Neural cell (in vitro differentiated cells): ENCODE results near the gene NAE1. TPM values are rescaled to one million over a fixed set of nuclear protein-coding genes. Genes with fewer than 3 reads are reported as not detected.

ENCODE experiments used
- H2AFZ ChIP-seq: fragments of 200-600, 300-800 bp; sonication (generic), shearing (Covaris generic); 2 replicates; pipeline ENCODE4 v1.6.0; 2014; ENCODE audit warnings: low read depth, mild to moderate bottlenecking, antibody characterized with exemption, low read length, moderate library complexity
- H3F3A ChIP-seq: fragments of 200-600 bp; shearing (Covaris generic); 2 replicates; pipeline ENCODE4 v1.6.1; 2016; ENCODE audit warnings: mild to moderate bottlenecking, moderate library complexity, mixed read lengths, antibody characterized with exemption, low read length; ENCODE audit not compliant: insufficient read depth, poor library complexity, severe bottlenecking
- H3K27ac ChIP-seq: fragments of 200-600, 300-800 bp; sonication (generic), shearing (Covaris generic); 2 replicates; pipeline ENCODE4 v1.5.1; 2014; ENCODE audit warnings: mild to moderate bottlenecking, low read length, moderate library complexity
- H3K27me3 ChIP-seq: fragments of 300-800, 200-600 bp; sonication (generic), shearing (Covaris generic); 2 replicates; pipeline ENCODE4 v1.6.0; 2014; ENCODE audit warnings: mild to moderate bottlenecking, low read depth, low read length, moderate library complexity; ENCODE audit not compliant: insufficient read depth
- H3K36me3 ChIP-seq: fragments of 300-800, 200-600 bp; sonication (generic), shearing (Covaris generic); 2 replicates; pipeline ENCODE4 v1.5.1; 2014; ENCODE audit warnings: mild to moderate bottlenecking, antibody characterized with exemption, low read length, moderate library complexity; ENCODE audit not compliant: insufficient read depth
- H3K4me2 ChIP-seq: fragments of 300-800, 200-600 bp; sonication (generic), shearing (Covaris generic); 2 replicates; pipeline ENCODE4 v1.6.0; 2014; ENCODE audit warnings: mild to moderate bottlenecking, low read length
- H3K4me3 ChIP-seq: fragments of 300-800, 200-600 bp; sonication (generic), shearing (Covaris generic); 2 replicates; pipeline ENCODE4 v1.5.1; 2014; ENCODE audit warnings: mild to moderate bottlenecking, low read length, moderate library complexity
- H3K79me2 ChIP-seq: fragments of 200-600 bp; shearing (Covaris generic); replicated peaks from 2 replicates; pipeline ENCODE4 v1.6.0; 2014; ENCODE audit warnings: mild to moderate bottlenecking, low read length, moderate library complexity; ENCODE audit not compliant: insufficient read depth
- H3K9ac ChIP-seq: fragments of 300-800, 200-600 bp; sonication (generic), shearing (Covaris generic); 2 replicates; pipeline ENCODE4 v1.6.1; 2016; ENCODE audit warnings: mild to moderate bottlenecking, low read length, mixed read lengths
- H3K9me2 ChIP-seq: fragments of 200-600 bp; shearing (Covaris generic); 2 replicates; pipeline ENCODE4 v1.6.1; 2016; ENCODE audit warnings: mild to moderate bottlenecking, low read length, mixed read lengths; ENCODE audit not compliant: insufficient read depth
- H3K9me3 ChIP-seq: fragments of 200-600, 300-800 bp; sonication (generic), shearing (Covaris generic); 2 replicates; pipeline ENCODE4 v1.6.1; 2016; ENCODE audit warnings: mild to moderate bottlenecking, mixed run types, low read length, moderate library complexity, mixed read lengths
- H4K20me1 ChIP-seq: fragments of 200-600 bp; shearing (Covaris generic); 2 replicates; pipeline ENCODE4 v1.6.1; 2016; ENCODE audit warnings: mild to moderate bottlenecking, mixed run types; ENCODE audit not compliant: insufficient read depth
- EP300 ChIP-seq: fragments of 450-650 bp; conservative IDR thresholded peaks from 2 replicates; pipeline ENCODE4 v1.6.1; 2014; ENCODE audit warnings: antibody characterized with exemption, mild to moderate bottlenecking, moderate library complexity; ENCODE audit not compliant: poor library complexity, severe bottlenecking
- EZH2 ChIP-seq: fragments of 200-600, 300-800 bp; shearing (Covaris generic), sonication (generic); IDR thresholded peaks from 2 replicates; pipeline ENCODE4 v1.6.1; 2014; ENCODE audit warnings: antibody characterized with exemption, low read length, borderline replicate concordance, mild to moderate bottlenecking; ENCODE audit not compliant: insufficient read depth, poor library complexity, severe bottlenecking
- MXI1 ChIP-seq: fragments of 450-650 bp; conservative IDR thresholded peaks from 2 replicates; pipeline ENCODE4 v1.6.1; 2014; ENCODE audit warnings: antibody characterized with exemption, mild to moderate bottlenecking; ENCODE audit not compliant: poor library complexity, severe bottlenecking
- POLR2AphosphoS5 ChIP-seq: IDR thresholded peaks from 2 replicates; pipeline ENCODE4 v1.6.1; 2012
- RAD21 ChIP-seq: fragments of 450-650 bp; conservative IDR thresholded peaks from 2 replicates; pipeline ENCODE4 v1.6.1; 2014; ENCODE audit warnings: antibody characterized with exemption, mild to moderate bottlenecking, moderate library complexity
- SMC3 ChIP-seq: fragments of 450-650 bp; conservative IDR thresholded peaks from 2 replicates; pipeline ENCODE4 v1.6.1; 2014; ENCODE audit warnings: antibody characterized with exemption, mild to moderate bottlenecking, moderate library complexity; ENCODE audit not compliant: poor library complexity
- TAF1 ChIP-seq: IDR thresholded peaks from 2 replicates; pipeline ENCODE4 v1.6.1; 2012; ENCODE audit warnings: low read depth
- polyA plus RNA-seq: library from polyadenylated mRNA; depleted of rRNA; stranded (reverse); fragments of >200 nt; gene quantifications from 2 replicates; pipeline ENCODE4 v1.2.3, GENCODE V29; 2014
- TF ChIP-seq, protein P1 (sequence below): IDR thresholded peaks from 2 replicates; pipeline ENCODE4 v1.6.1; 2012; ENCODE audit warnings: borderline replicate concordance
- TF ChIP-seq, protein P2 (sequence below): fragments of 450-650 bp; IDR thresholded peaks from 2 replicates; pipeline ENCODE4 v1.5.1; 2014; ENCODE audit warnings: antibody characterized with exemption, mild to moderate bottlenecking, moderate library complexity; ENCODE audit not compliant: poor library complexity, severe bottlenecking

Gene NAE1
- polyA plus RNA-seq, 1 donor from 2014 or later, result 227 TPM

DNA sequence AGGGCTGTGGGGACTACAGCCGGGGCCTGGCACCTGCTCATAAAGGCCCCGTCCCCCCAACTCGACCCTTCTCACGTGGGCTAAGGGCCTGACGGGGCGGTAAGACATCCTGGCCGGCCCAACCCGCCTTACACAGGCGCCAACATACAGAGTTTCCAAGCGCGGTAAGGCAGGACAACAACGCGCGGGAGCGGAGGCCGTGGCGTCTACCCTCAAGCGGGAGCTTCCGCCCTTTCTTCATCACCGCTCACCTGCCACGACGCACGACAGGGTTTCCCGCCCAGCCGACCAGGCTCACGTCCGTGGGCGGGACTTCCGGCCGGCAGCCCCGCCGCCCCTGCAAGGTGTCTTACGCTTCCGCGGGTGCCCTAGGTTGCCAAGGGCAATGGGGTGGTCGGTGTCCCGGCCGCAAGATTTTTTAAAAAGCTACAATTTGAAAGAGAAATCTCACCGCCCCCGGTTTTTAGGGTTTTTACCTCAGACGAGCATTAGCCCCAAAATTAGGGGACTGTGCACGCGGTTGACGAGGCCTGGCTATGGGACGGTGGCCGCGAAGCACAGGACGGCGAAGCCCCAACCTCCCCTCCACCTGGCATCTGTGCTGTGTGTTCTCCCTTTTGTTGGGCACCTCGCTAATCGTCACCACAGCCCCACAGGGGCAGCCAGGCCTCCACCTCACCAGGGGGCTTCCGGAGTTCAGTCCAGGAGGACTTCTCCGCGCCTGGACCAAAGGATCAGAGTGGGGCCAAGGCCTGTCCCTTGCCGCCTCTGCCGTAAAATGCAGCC lies 29.3 kb downstream of the NAE1 start, which contains the start of gene TERB1 (continued):
- TF ChIP-seq, protein P1, sequence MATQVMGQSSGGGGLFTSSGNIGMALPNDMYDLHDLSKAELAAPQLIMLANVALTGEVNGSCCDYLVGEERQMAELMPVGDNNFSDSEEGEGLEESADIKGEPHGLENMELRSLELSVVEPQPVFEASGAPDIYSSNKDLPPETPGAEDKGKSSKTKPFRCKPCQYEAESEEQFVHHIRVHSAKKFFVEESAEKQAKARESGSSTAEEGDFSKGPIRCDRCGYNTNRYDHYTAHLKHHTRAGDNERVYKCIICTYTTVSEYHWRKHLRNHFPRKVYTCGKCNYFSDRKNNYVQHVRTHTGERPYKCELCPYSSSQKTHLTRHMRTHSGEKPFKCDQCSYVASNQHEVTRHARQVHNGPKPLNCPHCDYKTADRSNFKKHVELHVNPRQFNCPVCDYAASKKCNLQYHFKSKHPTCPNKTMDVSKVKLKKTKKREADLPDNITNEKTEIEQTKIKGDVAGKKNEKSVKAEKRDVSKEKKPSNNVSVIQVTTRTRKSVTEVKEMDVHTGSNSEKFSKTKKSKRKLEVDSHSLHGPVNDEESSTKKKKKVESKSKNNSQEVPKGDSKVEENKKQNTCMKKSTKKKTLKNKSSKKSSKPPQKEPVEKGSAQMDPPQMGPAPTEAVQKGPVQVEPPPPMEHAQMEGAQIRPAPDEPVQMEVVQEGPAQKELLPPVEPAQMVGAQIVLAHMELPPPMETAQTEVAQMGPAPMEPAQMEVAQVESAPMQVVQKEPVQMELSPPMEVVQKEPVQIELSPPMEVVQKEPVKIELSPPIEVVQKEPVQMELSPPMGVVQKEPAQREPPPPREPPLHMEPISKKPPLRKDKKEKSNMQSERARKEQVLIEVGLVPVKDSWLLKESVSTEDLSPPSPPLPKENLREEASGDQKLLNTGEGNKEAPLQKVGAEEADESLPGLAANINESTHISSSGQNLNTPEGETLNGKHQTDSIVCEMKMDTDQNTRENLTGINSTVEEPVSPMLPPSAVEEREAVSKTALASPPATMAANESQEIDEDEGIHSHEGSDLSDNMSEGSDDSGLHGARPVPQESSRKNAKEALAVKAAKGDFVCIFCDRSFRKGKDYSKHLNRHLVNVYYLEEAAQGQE, result no peak
- no peak for TF ChIP-seq RAD21
- TF ChIP-seq TAF1, result no peak
- TF ChIP-seq MXI1, result no peak

DNA sequence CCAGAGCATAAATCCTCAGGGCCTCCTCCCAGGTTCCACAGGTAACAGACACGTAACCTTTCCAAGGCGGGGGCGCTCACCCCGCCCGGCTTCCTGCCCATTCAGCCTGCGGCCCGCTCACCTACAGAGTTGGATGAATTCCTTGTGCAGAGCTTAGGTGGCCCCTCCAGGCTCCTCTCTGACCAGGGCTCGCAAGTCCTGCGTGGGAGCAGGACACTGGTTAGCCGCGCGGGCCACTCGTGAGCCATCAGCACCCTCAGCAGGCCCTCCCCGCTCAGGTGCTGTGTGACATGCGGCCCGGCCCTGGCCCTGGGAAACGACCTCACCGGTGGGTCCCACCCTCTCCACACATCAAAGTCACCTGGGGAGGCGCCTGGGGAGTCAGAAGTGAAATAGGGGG lies 29.9 kb downstream of the NAE1 start:
- Histone ChIP-seq H3K27ac (no peak overlapping the region), H4K20me1 (no peaks in the 10 kb centered on the region), H3K9me3 (no peaks in the 10 kb centered on the region), H3K4me2 (no peak overlapping the region), H3K36me3 (peaks cover 4% of the 10 kb centered on the region), H3K27me3 (no peaks in the 10 kb centered on the region), H3K79me2 (no peaks in the 10 kb centered on the region), H3K9ac (no peak overlapping the region), H3K4me3 (no peak overlapping the region), H3F3A (peaks cover 4% of the 10 kb centered on the region), H3K9me2 (no peaks in the 10 kb centered on the region), H2AFZ (no peak overlapping the region)
- TF ChIP-seq EP300, result no peak
- no peak for TF ChIP-seq TAF1
- no peak for TF ChIP-seq SMC3
- no peak for TF ChIP-seq POLR2AphosphoS5
- TF ChIP-seq, protein P2, sequence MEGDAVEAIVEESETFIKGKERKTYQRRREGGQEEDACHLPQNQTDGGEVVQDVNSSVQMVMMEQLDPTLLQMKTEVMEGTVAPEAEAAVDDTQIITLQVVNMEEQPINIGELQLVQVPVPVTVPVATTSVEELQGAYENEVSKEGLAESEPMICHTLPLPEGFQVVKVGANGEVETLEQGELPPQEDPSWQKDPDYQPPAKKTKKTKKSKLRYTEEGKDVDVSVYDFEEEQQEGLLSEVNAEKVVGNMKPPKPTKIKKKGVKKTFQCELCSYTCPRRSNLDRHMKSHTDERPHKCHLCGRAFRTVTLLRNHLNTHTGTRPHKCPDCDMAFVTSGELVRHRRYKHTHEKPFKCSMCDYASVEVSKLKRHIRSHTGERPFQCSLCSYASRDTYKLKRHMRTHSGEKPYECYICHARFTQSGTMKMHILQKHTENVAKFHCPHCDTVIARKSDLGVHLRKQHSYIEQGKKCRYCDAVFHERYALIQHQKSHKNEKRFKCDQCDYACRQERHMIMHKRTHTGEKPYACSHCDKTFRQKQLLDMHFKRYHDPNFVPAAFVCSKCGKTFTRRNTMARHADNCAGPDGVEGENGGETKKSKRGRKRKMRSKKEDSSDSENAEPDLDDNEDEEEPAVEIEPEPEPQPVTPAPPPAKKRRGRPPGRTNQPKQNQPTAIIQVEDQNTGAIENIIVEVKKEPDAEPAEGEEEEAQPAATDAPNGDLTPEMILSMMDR, result no peak
- TF ChIP-seq RAD21, result no peak
- no peak for TF ChIP-seq MXI1
- TF ChIP-seq EZH2, result no peak
- TF ChIP-seq, protein P1, result no peak
